ENCODE data around the gene SLC6A16. TPM values are rescaled to one million over a fixed set of nuclear protein-coding genes. Genes with fewer than 3 reads are reported as not detected.

SLC6A16 gene
- total RNA-seq, 1 experiment from 2014 or later = 5.0 TPM

GRCh38 chr19:49318296-49318695 is 6.7 kb downstream of the SLC6A16 start:
- ChIA-PET RAD21 (ENCODE audit: low non-redundant PET in 1 of 2, low total read pairs in 2 of 2, uncharacterized antibody in 2 of 2, unreplicated experiment in 2 of 2) (no interaction called here), POLR2A (no interaction called here), CTCF (interaction anchor here (1.1 kb wide), 1 partner anchor 10 kb away, joined by 5 read pairs; no protein-coding TSS in a partner anchor)
- H3K9me2 ChIP-seq (ENCODE audit: insufficient read depth) = no peaks in the 10 kb centered on the region
- no peak for TF ChIP-seq ZFX (IDR thresholded peaks at IDR 0.05)
- TF ChIP-seq EZH2 (IDR thresholded peaks at IDR 0.05) = no peak
- no TSS peak for BruUV-seq (replicated peaks)
- no peak overlapping the region for H2AFZ ChIP-seq (ENCODE audit: low read depth, low read length, poor library complexity, severe bottlenecking)
- H3K36me3 ChIP-seq (ENCODE audit: control insufficient read depth in 1 of 2, insufficient read depth in 2 of 2, low read length in 2 of 2) = no peaks in the 10 kb centered on the region; a peak in 1 of 4 replicates
- H3K27me3 ChIP-seq (ENCODE audit: insufficient read depth, low read length) = no peaks in the 10 kb centered on the region
- no peak overlapping the region for H3K4me2 ChIP-seq (ENCODE audit: low read length)
- no peak overlapping the region for H3K9ac ChIP-seq (ENCODE audit: low read length)
- no peak overlapping the region for H3K27ac ChIP-seq (ENCODE audit: low read depth, low read length)
- no peak for ATAC-seq
- H3K4me1 ChIP-seq (ENCODE audit: control insufficient read depth in 1 of 2, insufficient read depth in 2 of 2, low read length in 2 of 2) = no peaks in the 10 kb centered on the region
- H4K20me1 ChIP-seq (ENCODE audit: insufficient read depth) = no peaks in the 10 kb centered on the region
- H3K4me3 ChIP-seq (replicated peaks in 1 of 2; ENCODE audit: low read depth in 1 of 2, low read length in 2 of 2) = no peak overlapping the region
- H3K9me3 ChIP-seq (ENCODE audit: control insufficient read depth in 1 of 2, insufficient read depth in 1 of 2, low read depth in 1 of 2, low read length in 2 of 2) = peaks cover 7 to 18% of the 10 kb centered on the region in 2 experiments
- intact Hi-C loops (cut with micrococcal nuclease) = no loop called here
- DNase-seq (ENCODE audit: low read depth, low spot score) = no peak
- H3K79me2 ChIP-seq (ENCODE audit: insufficient read depth, low read length) = no peaks in the 10 kb centered on the region

- Histone ChIP-seq H3K36me3 (ENCODE audit: control insufficient read depth in 1 of 2, insufficient read depth in 2 of 2, low read length in 2 of 2) (no peaks in the 10 kb centered on the region; a peak in 2 of 4 replicates), H3K4me2 (ENCODE audit: low read length) (no peak overlapping the region), H3K79me2 (ENCODE audit: insufficient read depth, low read length) (no peaks in the 10 kb centered on the region), H3K27me3 (ENCODE audit: insufficient read depth, low read length) (no peaks in the 10 kb centered on the region), H3K9ac (ENCODE audit: low read length) (no peak overlapping the region), H3K4me3 (replicated peaks in 1 of 2; ENCODE audit: low read depth in 1 of 2, low read length in 2 of 2) (no peak overlapping the region), H3K9me2 (ENCODE audit: insufficient read depth) (no peaks in the 10 kb centered on the region), H4K20me1 (ENCODE audit: insufficient read depth) (no peaks in the 10 kb centered on the region), H3K4me1 (ENCODE audit: control insufficient read depth in 1 of 2, insufficient read depth in 2 of 2, low read length in 2 of 2) (no peaks in the 10 kb centered on the region), H2AFZ (ENCODE audit: low read depth, low read length, poor library complexity, severe bottlenecking) (no peak overlapping the region), H3K27ac (ENCODE audit: low read depth, low read length) (no peak overlapping the region), H3K9me3 (ENCODE audit: control insufficient read depth in 1 of 2, insufficient read depth in 1 of 2, low read depth in 1 of 2, low read length in 2 of 2) (peaks cover 7 to 8% of the 10 kb centered on the region in 2 experiments)
- ATAC-seq (no peak), DNase-seq (ENCODE audit: low read depth, low spot score) (no peak)
- TF ChIP-seq EZH2phosphoT487 (IDR thresholded peaks at IDR 0.05; ENCODE audit: borderline replicate concordance) = no peak
- no peak for TF ChIP-seq ZBTB33 (IDR thresholded peaks at IDR 0.05; ENCODE audit: extremely low read depth, insufficient replicate concordance, low read length)
- TF ChIP-seq FOSL1 (IDR thresholded peaks at IDR 0.05; ENCODE audit: low read depth) = no peak
- no peak for TF ChIP-seq ATF3 (IDR thresholded peaks at IDR 0.05)
- no peak for TF ChIP-seq SP1 (IDR thresholded peaks at IDR 0.05; ENCODE audit: low read depth)
- no peak for TF ChIP-seq ZNF274 (IDR thresholded peaks at IDR 0.05; ENCODE audit: low read depth, low read length)
- no peak for TF ChIP-seq POLR2AphosphoS5 (IDR thresholded peaks at IDR 0.05; ENCODE audit: low read depth, low read length)
- TF ChIP-seq TCF7L2 (IDR thresholded peaks at IDR 0.05; ENCODE audit: borderline replicate concordance, extremely low read depth, insufficient read depth, insufficient read length) = no peak
- no peak for TF ChIP-seq SIN3A (IDR thresholded peaks at IDR 0.05; ENCODE audit: low read depth)
- TF ChIP-seq POLR2A (IDR thresholded peaks at IDR 0.05; ENCODE audit: borderline replicate concordance, extremely low read depth, insufficient read depth, insufficient read length) = no peak
- no peak for TF ChIP-seq REST (IDR thresholded peaks at IDR 0.05; ENCODE audit: low read depth)
- TF ChIP-seq RAD21 (IDR thresholded peaks at IDR 0.05; ENCODE audit: low read depth) = no peak
- no peak for TF ChIP-seq ZFX (IDR thresholded peaks at IDR 0.05)
- no peak for TF ChIP-seq CEBPB (IDR thresholded peaks at IDR 0.05; ENCODE audit: low read depth)
- TF ChIP-seq EZH2 (IDR thresholded peaks at IDR 0.05) = no peak
- no peak for TF ChIP-seq JUND (IDR thresholded peaks at IDR 0.05)
- RAD21 ChIA-PET (ENCODE audit: low non-redundant PET in 1 of 2, low total read pairs in 2 of 2, uncharacterized antibody in 2 of 2, unreplicated experiment in 2 of 2) = no interaction called here
- CTCF ChIA-PET = no interaction called here
- intact Hi-C loops (cut with micrococcal nuclease) = no loop called here
- POLR2A ChIA-PET = no interaction called here
- no TSS peak for BruUV-seq (replicated peaks)
Measured at GRCh38 chr19:49316284-49316683, 8.7 kb downstream of the SLC6A16 start.

All from HCT116 (cell line).